Endothelial cell of umbilical vein (primary cell): ENCODE data around the gene ITGA2B. TPM values are rescaled to one million over a fixed set of nuclear protein-coding genes. Genes with fewer than 3 reads are reported as not detected.

Experiments
- BruUV-seq: library from RNA; stranded (reverse); fragments of 400-500 nt; replicated peaks from 2 replicates; lab custom pipeline; 2021; lab: Mats Ljungman, UMichigan
- CTCF ChIA-PET: fragments of 300-600, 350-600 bp; sonication (Branson Sonifier 250); formaldehyde crosslinking; loops from one replicate; lab custom pipeline; 2021; ENCODE audit warnings: antibody characterized with exemption, inconsistent platforms; lab: Charles Lee
- POLR2A ChIA-PET: fragments of 300-600, 350-600 bp; sonication (Branson Sonifier 250); formaldehyde crosslinking; loops from one replicate; lab custom pipeline; 2021; ENCODE audit warnings: antibody characterized with exemption, inconsistent platforms; lab: Charles Lee
- DNase-seq: peaks from one replicate; pipeline ENCODE4 v3.0.0-alpha.2; 2011; ENCODE audit warnings: low read depth, low spot score
- FAIRE-seq: peaks from 2 replicates; lab custom pipeline; 2011; peaks lifted over from hg19 to GRCh38; lab: Jason Lieb, UNC
- H2AFZ ChIP-seq: 2 replicates; pipeline ENCODE4 v1.6.0; 2012; ENCODE audit warnings: low read depth, low read length, control low read depth, inconsistent platforms
- H3K27ac ChIP-seq: 2 replicates; pipeline ENCODE4 v1.5.1; 2011; ENCODE audit warnings: low read depth, mild to moderate bottlenecking, control low read depth, low read length, moderate library complexity; ENCODE audit not compliant: insufficient read depth
- H3K27me3 ChIP-seq, 2 experiments: 2 replicates each; pipeline versions ENCODE4 v1.6.0 to v1.6.1; 2011; ENCODE audit warnings: low read length in 2 of 2, mixed read lengths in 1 of 2; ENCODE audit not compliant: control insufficient read depth in 2 of 2, insufficient read depth in 2 of 2
- H3K36me3 ChIP-seq, 2 experiments: 2 replicates in 1 of 2; 3 replicates in 1 of 2; pipeline ENCODE4 v1.5.1; 2011; ENCODE audit warnings: low read length in 2 of 2, mild to moderate bottlenecking in 1 of 2, moderate library complexity in 1 of 2; ENCODE audit not compliant: control insufficient read depth in 2 of 2, insufficient read depth in 2 of 2; ENCODE audit errors: extremely low read depth in 1 of 2
- H3K4me1 ChIP-seq: 3 replicates; pipeline ENCODE4 v1.5.1; 2011; ENCODE audit warnings: mild to moderate bottlenecking, low read length; ENCODE audit not compliant: control insufficient read depth, insufficient read depth; ENCODE audit errors: extremely low read depth
- H3K4me2 ChIP-seq: 2 replicates; pipeline ENCODE4 v1.6.1; 2011; ENCODE audit warnings: low read length, control low read depth, mixed read lengths; ENCODE audit not compliant: insufficient read depth
- H3K4me3 ChIP-seq, 3 experiments: fragments of 200-600 bp in 1 of 3; sonication (generic), shearing (Covaris generic) in 1 of 3; replicated peaks in 1 of 3; 2 replicates each; pipeline ENCODE4 v1.5.1; 2011 to 2016; ENCODE audit warnings: control low read depth in 3 of 3, low read length in 3 of 3, mild to moderate bottlenecking in 2 of 3, inconsistent platforms in 1 of 3, low read depth in 1 of 3, moderate library complexity in 1 of 3; ENCODE audit not compliant: insufficient read depth in 1 of 3
- H3K79me2 ChIP-seq: 2 replicates; pipeline ENCODE4 v1.6.0; 2012; ENCODE audit warnings: low read length, inconsistent platforms; ENCODE audit not compliant: control insufficient read depth, insufficient read depth
- H3K9ac ChIP-seq: replicated peaks from 2 replicates; pipeline ENCODE3; 2011; ENCODE audit warnings: low read length, control low read depth; ENCODE audit not compliant: insufficient read depth; ENCODE audit errors: extremely low read depth
- H3K9me1 ChIP-seq: replicated peaks from 3 replicates; pipeline ENCODE4 v1.6.0; 2011; ENCODE audit warnings: mild to moderate bottlenecking, low read length; ENCODE audit not compliant: control insufficient read depth, insufficient read depth; ENCODE audit errors: extremely low read depth
- H3K9me3 ChIP-seq: replicated peaks from 2 replicates; pipeline ENCODE4 v1.5.1; 2012; ENCODE audit warnings: low read length, inconsistent platforms; ENCODE audit not compliant: control insufficient read depth, insufficient read depth
- H4K20me1 ChIP-seq: replicated peaks from 2 replicates; pipeline ENCODE3; 2011; ENCODE audit warnings: mild to moderate bottlenecking, low read length; ENCODE audit not compliant: control insufficient read depth, insufficient read depth; ENCODE audit errors: extremely low read depth
- CTCF ChIP-seq, 2 donors: IDR thresholded peaks; 1 replicate in 1 of 2; 2 replicates in 1 of 2; pipeline ENCODE4 v1.5.1; 2011; ENCODE audit warnings: low read length in 2 of 2, mild to moderate bottlenecking in 2 of 2, moderate library complexity in 2 of 2, control low read depth in 1 of 2, inconsistent platforms in 1 of 2, low read depth in 1 of 2; ENCODE audit not compliant: insufficient read depth in 1 of 2; ENCODE audit errors: extremely low read depth in 1 of 2
- EZH2 ChIP-seq: IDR thresholded peaks from 2 replicates; pipeline ENCODE4 v1.6.1; 2012; ENCODE audit warnings: borderline replicate concordance, low read depth, mild to moderate bottlenecking, moderate library complexity, low read length, inconsistent platforms; ENCODE audit not compliant: severe bottlenecking
- FOS ChIP-seq: IDR thresholded peaks from 2 replicates; pipeline ENCODE4 v1.6.1; 2011; ENCODE audit warnings: mild to moderate bottlenecking, low read length, moderate library complexity, borderline replicate concordance; ENCODE audit not compliant: insufficient read depth
- GATA2 ChIP-seq: IDR thresholded peaks from 2 replicates; pipeline ENCODE4 v1.7.0; 2011; ENCODE audit warnings: low read depth, mild to moderate bottlenecking, moderate library complexity, mixed read lengths, low read length; ENCODE audit not compliant: insufficient read length, insufficient read depth
- JUN ChIP-seq: IDR thresholded peaks from 2 replicates; pipeline ENCODE4 v1.6.1; 2011; ENCODE audit warnings: borderline replicate concordance, low read depth; ENCODE audit not compliant: insufficient read length, insufficient read depth
- MAX ChIP-seq: IDR thresholded peaks from 2 replicates; pipeline ENCODE4 v1.6.1; 2011; ENCODE audit not compliant: insufficient read depth, insufficient read length
- MYC ChIP-seq: IDR thresholded peaks from one replicate; pipeline ENCODE4 v1.6.1; 2011; ENCODE audit warnings: mild to moderate bottlenecking, low read depth, low read length
- POLR2A ChIP-seq: IDR thresholded peaks from 2 replicates; pipeline ENCODE4 v1.6.1; 2012; ENCODE audit warnings: low read depth, mild to moderate bottlenecking, control low read depth, low read length
- POLR2AphosphoS5 ChIP-seq: IDR thresholded peaks from 2 replicates; pipeline ENCODE4 v1.6.1; 2012; ENCODE audit warnings: low read depth, mild to moderate bottlenecking, control low read depth, low read length, moderate library complexity; ENCODE audit not compliant: insufficient read depth
- dilution Hi-C: fragments of 300-500 bp; cut with MboI; formaldehyde crosslinking; loops from one replicate; pipeline ENCODE4 v1.15.0; 2019; ENCODE audit warnings: low sequenced_read_pairs; ENCODE audit not compliant: extremely low pct_ligation_motif_present
- intact Hi-C: fragments of 100-400 bp; cut with micrococcal nuclease; formaldehyde crosslinking; loops from one replicate; pipeline ENCODE4 v1.10.0; 2022
- polyA plus RNA-seq, 4 experiments: library from polyadenylated mRNA; depleted of rRNA in 3 of 4; stranded (reverse) in 3 of 4; unstranded in 1 of 4; fragments of >200 nt; gene quantifications; 2 replicates each; pipeline versions ENCODE4 v1.2.1 to v1.2.3, GENCODE V29; 2011 to 2012; ENCODE audit warnings: missing spikeins in 1 of 4
- total RNA-seq: library from RNA; stranded (reverse); gene quantifications from 2 replicates; pipeline ENCODE4 v1.2.3, GENCODE V29; 2021

The ITGA2B gene
- total and polyA plus RNA-seq, 2 donors (not counting 3 experiments of a cell fraction or from before 2014, with no cell fraction given), result 0.26 to 0.82 TPM

DNA sequence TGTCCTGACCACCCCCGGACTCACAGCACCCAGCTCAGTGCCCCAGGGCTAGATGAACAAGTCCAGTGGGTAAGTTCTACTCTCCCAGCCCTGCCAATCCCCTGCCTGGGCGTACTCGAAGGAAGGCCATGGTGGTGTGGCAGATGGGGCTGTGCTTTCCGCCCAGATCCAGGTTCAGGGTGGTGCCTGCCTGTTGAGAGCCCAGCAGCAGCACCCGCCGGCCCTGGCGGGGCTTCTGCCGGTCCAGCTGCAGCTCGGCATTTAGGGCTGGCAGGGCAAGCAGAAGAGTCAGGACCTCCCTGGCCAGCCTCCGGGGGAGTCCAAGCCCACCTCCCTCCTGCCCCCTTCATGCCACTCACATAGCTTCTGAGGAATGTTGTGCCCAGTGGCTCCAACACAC lies 9.6 kb downstream of the ITGA2B start:
- no peaks in the 10 kb centered on the region for H3K36me3 ChIP-seq
- no peak overlapping the region for H3K27ac ChIP-seq
- H3K9ac ChIP-seq, result no peak overlapping the region
- no peaks in the 10 kb centered on the region for H3K9me3 ChIP-seq
- H3K4me3 ChIP-seq, result no peak overlapping the region
- DNase-seq, result no peak
- H3K79me2 ChIP-seq, result no peaks in the 10 kb centered on the region
- no TSS peak for BruUV-seq
- intact Hi-C loops (no loop called here), dilution Hi-C loops (no loop called here)
- H3K9me1 ChIP-seq, result no peaks in the 10 kb centered on the region
- peaks cover under 1% of the 10 kb centered on the region for H3K4me1 ChIP-seq
- ChIA-PET CTCF (interaction anchor here (0.9 kb wide), 1 partner anchor 143 kb away, joined by 5 read pairs; no protein-coding TSS in a partner anchor), POLR2A (no interaction called here)
- no peaks in the 10 kb centered on the region for H4K20me1 ChIP-seq
- no peak overlapping the region for H3K4me2 ChIP-seq
- peaks cover 7 to 13% of the 10 kb centered on the region in 2 experiments for H3K27me3 ChIP-seq
- no peak for FAIRE-seq
- H2AFZ ChIP-seq, result no peak overlapping the region
- TF ChIP-seq POLR2AphosphoS5 (no peak), EZH2 (no peak), CTCF (IDR thresholded peaks at IDR 0.05; ENCODE audit: extremely low read depth in 1 of 2, insufficient read depth in 1 of 2, low read depth in 1 of 2, low read length in 2 of 2) (no peak), MYC (no peak), JUN (no peak), GATA2 (no peak), POLR2A (no peak), MAX (no peak), FOS (no peak)
